ENCODE data around the gene DNAJC22.

DNA sequence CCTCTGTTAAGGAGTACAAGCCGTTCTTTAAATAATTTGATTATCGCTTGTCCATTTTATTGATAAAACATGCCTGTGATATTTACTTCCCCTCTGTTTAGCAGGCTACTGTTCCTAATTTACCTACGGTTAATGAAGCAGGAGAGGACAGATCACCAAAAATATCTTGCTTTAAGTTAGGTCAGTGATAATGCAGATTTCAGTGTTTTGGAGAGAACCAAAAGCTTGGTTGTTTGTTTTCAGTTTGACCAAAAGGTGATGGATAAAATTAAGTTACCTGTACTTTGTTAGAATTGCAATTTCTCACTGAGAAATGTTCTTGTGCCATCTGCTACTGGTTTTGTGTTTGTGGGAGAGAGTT, 21.5 kb downstream of the DNAJC22 start:
- TF ChIP-seq, protein P1, sequence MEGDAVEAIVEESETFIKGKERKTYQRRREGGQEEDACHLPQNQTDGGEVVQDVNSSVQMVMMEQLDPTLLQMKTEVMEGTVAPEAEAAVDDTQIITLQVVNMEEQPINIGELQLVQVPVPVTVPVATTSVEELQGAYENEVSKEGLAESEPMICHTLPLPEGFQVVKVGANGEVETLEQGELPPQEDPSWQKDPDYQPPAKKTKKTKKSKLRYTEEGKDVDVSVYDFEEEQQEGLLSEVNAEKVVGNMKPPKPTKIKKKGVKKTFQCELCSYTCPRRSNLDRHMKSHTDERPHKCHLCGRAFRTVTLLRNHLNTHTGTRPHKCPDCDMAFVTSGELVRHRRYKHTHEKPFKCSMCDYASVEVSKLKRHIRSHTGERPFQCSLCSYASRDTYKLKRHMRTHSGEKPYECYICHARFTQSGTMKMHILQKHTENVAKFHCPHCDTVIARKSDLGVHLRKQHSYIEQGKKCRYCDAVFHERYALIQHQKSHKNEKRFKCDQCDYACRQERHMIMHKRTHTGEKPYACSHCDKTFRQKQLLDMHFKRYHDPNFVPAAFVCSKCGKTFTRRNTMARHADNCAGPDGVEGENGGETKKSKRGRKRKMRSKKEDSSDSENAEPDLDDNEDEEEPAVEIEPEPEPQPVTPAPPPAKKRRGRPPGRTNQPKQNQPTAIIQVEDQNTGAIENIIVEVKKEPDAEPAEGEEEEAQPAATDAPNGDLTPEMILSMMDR (IDR thresholded peaks at IDR 0.05), result no peak
- no peak for TF ChIP-seq POLR2A (IDR thresholded peaks at IDR 0.05)

Measured in Peyer's patch (tissue), 4 donors.